ENCODE results near the gene SCAMP2. TPM values are rescaled to one million over a fixed set of nuclear protein-coding genes. Genes with fewer than 3 reads are reported as not detected.

SCAMP2 gene
- polyA plus RNA-seq, 1 donor from 2014 or later = 157 TPM

DNA sequence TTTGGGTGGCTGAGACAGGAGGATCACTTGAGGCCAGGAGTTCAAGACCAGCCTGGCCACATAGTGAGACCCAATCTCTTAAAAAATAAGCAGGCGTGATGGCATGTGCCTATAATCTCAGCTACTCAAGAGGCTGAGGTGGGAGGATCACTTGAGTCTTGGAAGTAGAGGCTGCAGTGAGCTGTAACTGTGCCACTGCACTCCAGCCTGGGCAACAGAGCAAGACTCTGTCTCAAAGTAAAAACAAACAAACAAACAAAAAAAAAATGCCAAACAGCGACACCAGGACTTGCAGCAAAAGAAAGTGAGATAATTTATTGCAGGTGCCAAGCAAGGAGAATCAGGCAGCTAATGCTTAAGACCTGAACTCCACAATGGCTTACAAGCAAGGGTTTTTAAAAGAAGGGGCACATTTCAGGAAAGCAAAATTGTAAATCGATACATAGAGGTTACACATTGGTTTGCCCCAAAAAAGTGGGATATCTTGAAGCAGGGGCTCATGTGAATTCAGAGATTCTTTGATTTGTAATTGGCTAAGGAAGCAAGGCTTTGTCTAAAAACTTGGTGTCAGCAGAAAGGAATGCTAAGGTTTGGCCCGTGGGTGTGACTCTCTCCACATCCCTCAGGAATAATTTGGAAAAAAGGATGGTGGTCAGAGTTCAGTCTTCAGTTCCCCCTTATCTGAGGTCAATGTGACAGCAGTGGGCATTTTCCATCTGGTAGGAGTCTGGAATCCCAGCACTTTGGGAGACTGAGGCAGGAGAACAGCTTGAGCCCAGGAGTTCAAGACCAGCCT, 11.5 kb upstream of the SCAMP2 start:
- Mint-ChIP-seq H3K4me1 (peaks cover 7 to 13% (median 13%) of the 10 kb centered on the region in 3 donors), H3K4me3 (peak overlapping the region in 2 of 4 donors; percentile 28 to 70), H3K27ac (peak overlapping the region in 1 of 3 donors; percentile 50), H3K9me3 (no peaks in the 10 kb centered on the region), H3K27me3 (no peaks in the 10 kb centered on the region), H3K36me3 (peaks cover 2% of the 10 kb centered on the region)

DNA sequence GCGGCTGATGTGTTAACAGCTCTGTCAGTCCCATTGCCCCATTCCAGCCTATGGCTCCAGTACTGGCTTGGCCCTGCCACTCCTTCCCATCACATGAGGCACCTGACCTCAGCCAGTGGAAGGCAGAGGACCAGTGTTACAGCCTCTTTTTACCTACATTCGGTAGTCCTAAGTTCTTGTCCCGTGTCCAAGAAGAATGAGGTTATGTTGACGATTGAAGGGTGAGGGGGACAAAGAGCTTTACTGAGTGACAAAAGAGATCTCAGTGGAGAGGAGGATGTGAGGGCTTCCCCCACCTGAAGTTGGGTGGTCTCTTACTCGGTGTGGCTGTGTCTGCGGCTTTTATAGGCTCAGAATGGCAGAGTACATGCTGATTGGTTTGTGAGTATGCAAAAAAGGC, 9.4 kb upstream of the SCAMP2 start:
- Mint-ChIP-seq H3K4me3 (no peak overlapping the region), H3K27me3 (no peaks in the 10 kb centered on the region), H3K9me3 (no peaks in the 10 kb centered on the region), H3K27ac (no peak overlapping the region), H3K36me3 (peaks cover 2% of the 10 kb centered on the region), H3K4me1 (peaks cover 5 to 10% (median 9%) of the 10 kb centered on the region in 3 donors)

DNA sequence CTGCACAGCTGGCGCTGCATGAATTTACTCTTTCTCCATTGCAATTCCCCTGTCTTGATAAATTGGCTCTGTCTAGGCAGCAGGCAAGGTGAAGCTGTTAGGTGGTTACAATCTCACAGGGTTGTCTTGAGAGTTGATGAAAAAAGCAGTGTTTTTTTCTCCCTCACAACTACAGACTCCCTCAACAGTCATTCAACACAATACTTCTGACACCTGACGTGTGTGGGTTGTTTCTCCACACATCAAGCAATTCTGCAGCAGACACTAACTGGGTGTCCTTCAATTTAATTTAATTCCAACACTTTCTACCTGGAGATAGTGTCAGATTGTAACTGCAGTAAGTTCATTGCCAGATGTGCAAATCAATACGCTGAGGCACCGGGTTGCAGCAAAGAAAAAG, 5.1 kb upstream of the SCAMP2 start:
- H3K27ac Mint-ChIP-seq = peak overlapping the region in 1 of 3 donors; percentile 35
- H3K4me3 Mint-ChIP-seq = peak overlapping the region in 1 of 4 donors; percentile 57
- no peaks in the 10 kb centered on the region for H3K27me3 Mint-ChIP-seq

DNA sequence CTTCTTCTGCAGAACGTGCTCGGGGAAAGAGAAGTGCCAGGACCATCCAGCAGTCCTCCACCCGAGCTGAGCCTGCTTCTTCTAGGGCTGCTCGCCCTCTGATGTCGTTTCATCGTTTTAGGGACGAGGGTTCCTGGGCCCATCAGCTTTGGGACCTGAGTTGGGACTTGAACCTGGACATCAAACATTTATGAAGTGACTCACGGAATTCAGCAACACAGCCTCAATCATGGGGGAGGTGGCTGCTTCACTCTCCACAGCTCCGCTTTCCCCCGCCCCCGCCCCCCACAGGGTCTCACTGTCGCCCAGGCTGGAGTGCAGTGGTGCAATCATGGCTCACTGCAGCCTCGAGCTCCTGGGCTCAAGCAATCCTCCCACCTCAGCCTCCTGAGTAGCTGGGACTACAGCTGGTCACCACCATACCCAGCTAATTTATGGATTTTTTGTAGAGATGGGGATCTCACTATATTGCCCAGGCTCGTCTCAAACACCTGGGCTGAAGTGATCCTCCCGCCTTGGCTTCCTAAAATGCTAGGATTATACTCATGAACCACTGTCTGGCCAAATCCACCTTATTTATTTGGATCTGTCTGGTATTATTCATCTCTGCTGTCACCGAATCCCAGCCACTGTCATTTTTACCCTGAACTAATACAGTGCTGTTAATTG, 725 bp upstream of the SCAMP2 start:
- Mint-ChIP-seq H3K36me3 (no peaks in the 10 kb centered on the region), H3K27me3 (no peaks in the 10 kb centered on the region), H3K9me3 (no peaks in the 10 kb centered on the region), H3K4me1 (peaks cover 26 to 27% (median 27%) of the 10 kb centered on the region in 3 donors), H3K27ac (peak overlapping the region in 2 of 3 donors; percentile 75 to 85), H3K4me3 (peak overlapping the region; percentile 89 to 98 (median 96))

More for the DNA sequence above, 5.1 kb upstream of the SCAMP2 start:
- Mint-ChIP-seq H3K9me3 (no peaks in the 10 kb centered on the region), H3K36me3 (peaks cover under 1% of the 10 kb centered on the region), H3K4me1 (peaks cover 0 to 2% (median 2%) of the 10 kb centered on the region in 3 donors)

DNA sequence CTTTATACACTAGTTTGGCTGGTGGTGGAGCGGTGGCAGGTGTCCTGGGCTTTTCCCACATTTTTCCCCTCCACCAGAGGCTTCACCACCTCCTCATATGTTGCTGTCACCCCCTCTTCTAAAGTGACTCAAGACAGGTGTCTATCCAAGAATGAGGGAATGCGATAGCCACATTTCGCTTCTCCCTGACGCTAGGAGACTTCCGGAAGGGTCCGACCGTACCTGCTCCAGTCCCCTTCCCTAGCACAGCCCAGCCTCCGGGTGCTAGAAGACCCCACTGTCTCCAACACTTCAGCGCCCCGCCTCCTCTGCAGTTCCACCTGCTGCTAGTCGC, 496 bp downstream of the SCAMP2 start:
- Mint-ChIP-seq H3K9me3 (peaks cover 0 to 2% (median 0%) of the 10 kb centered on the region in 3 donors), H3K4me3 (peak overlapping the region; percentile 89 to 98 (median 96)), H3K27me3 (no peaks in the 10 kb centered on the region), H3K36me3 (peaks cover 4% of the 10 kb centered on the region), H3K4me1 (peaks cover 31 to 37% (median 36%) of the 10 kb centered on the region in 3 donors), H3K27ac (peak overlapping the region; percentile 75 to 97 (median 95))

DNA sequence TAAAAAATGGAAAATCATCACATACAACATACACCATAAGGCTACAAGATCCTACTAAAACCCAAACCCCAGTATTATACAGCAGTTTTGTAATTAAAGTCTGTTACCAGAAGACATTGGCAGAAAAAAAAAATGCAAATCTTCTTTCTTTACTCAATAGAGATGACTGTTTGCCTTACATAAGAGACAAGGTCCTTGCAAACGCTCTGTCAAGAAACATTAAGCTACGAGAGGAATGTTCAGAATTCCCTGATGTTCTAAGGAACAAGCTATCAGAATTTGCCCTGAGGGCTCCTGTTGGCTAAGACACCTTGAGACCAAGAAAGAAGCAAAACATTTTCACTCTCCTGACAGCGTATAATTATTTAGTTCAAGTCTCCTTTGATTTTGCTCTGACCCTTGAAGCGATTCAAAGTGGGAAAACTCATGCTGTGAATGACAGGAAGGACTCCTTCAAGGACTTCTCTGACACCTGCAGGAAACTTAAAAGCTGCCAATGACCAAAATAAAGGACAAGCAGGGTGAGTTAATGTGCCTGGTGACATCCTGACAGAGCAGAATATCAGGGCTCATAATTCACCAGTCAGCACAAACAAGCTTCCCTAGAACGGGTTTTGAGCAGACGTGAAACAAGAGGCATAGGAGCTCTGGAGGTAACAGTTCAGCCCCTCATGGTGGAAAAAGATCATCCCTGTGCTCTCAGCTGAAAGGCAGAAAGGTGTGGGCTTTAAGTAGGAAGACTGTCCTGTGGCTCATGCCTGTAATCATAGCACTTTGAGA, 2.5 kb downstream of the SCAMP2 start:
- peak overlapping the region; percentile 83 to 92 (median 86) for H3K27ac Mint-ChIP-seq
- no peaks in the 10 kb centered on the region for H3K27me3 Mint-ChIP-seq
- H3K9me3 Mint-ChIP-seq = peaks cover 0 to 2% (median 0%) of the 10 kb centered on the region in 3 donors
- peaks cover 4% of the 10 kb centered on the region for H3K36me3 Mint-ChIP-seq
- peaks cover 37 to 53% (median 52%) of the 10 kb centered on the region in 3 donors for H3K4me1 Mint-ChIP-seq
- H3K4me3 Mint-ChIP-seq = peak overlapping the region; percentile 84 to 96 (median 90)

DNA sequence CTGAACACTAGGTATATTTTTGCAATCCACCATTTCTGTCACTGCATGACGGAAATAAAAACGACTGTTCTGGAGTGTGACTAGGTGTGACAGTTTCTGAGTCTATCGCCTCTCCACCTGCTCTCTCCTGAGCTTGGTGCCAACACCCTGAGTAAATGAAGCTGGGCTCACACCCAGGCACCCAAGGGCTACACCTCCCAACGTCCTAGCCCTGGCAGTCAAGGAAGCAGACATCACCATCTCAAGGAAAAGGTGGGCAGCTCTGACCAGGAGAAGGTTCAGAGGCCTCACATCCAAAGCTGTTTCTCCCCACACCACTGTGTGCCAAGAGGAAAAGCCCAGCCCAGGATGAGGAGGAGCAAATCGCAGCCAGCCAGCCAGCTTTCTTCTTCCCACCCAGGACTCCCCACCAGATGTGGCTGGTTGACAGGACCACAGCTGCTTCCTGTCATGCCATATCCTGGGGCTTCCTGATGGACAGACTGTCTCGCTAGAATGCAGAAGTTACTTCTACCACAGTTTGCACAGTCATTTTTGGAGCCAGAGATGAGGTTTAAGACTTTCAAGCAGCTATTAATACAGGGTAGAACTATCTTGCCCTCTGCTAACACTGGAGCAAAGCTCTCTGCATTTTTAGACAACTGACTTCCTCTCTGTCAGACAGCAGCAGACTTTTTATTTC, 3.3 kb downstream of the SCAMP2 start:
- Mint-ChIP-seq H3K27ac (peak overlapping the region; percentile 83 to 92 (median 86)), H3K9me3 (peaks cover 0 to 2% (median 0%) of the 10 kb centered on the region in 3 donors), H3K36me3 (peaks cover 4% of the 10 kb centered on the region), H3K4me1 (peaks cover 37 to 57% (median 56%) of the 10 kb centered on the region in 3 donors), H3K27me3 (no peaks in the 10 kb centered on the region), H3K4me3 (peak overlapping the region; percentile 84 to 96 (median 90))

DNA sequence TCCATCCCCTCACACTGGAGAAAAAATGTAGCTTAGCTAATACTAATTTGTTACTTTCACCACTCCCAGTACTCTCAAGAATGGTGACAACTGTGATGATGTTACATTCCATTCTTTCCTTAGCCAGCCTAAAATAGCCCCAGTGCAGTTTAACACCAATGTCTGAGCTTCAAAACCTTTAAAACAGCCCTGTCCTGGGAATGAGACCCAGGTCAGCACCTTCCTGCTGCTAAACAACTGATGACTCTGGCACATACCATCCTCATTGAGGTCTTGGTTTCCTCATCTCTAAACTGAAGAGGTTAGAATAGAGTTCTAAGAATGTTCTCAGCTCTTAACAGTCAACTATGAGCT, 3.8 kb downstream of the SCAMP2 start:
- Mint-ChIP-seq H3K4me3 (peak overlapping the region in 3 of 4 donors; percentile 86 to 96 (median 93)), H3K36me3 (peaks cover 4% of the 10 kb centered on the region), H3K4me1 (peaks cover 40 to 60% (median 58%) of the 10 kb centered on the region in 3 donors), H3K27me3 (no peaks in the 10 kb centered on the region), H3K9me3 (peaks cover 0 to 2% (median 0%) of the 10 kb centered on the region in 3 donors), H3K27ac (peak overlapping the region; percentile 83 to 92 (median 86))

DNA sequence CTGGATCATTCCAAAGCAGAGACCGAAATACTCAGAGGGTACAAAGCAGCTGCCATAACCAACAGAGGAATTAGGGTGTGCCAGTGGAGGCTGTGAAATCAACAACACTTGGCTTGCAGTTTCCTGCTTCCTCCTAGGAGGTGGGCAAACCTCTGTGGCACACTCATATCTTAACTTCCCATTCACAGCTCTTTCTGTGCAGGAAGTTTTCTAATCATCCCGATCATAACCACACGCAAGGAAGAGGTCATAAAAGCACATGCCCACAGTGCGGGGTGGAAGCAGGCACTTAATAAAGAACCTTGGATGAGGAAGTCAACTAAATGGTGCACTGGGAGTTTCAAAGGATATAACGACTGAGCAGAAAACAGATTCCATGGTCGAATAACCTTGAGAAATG, 5.1 kb downstream of the SCAMP2 start:
- Mint-ChIP-seq H3K4me3 (peak overlapping the region; percentile 10 to 92 (median 54)), H3K27ac (peak overlapping the region; percentile 18 to 70 (median 67)), H3K9me3 (peaks cover 0 to 2% (median 0%) of the 10 kb centered on the region in 3 donors), H3K4me1 (peaks cover 47 to 64% (median 63%) of the 10 kb centered on the region in 3 donors), H3K36me3 (peaks cover 5% of the 10 kb centered on the region), H3K27me3 (no peaks in the 10 kb centered on the region)

DNA sequence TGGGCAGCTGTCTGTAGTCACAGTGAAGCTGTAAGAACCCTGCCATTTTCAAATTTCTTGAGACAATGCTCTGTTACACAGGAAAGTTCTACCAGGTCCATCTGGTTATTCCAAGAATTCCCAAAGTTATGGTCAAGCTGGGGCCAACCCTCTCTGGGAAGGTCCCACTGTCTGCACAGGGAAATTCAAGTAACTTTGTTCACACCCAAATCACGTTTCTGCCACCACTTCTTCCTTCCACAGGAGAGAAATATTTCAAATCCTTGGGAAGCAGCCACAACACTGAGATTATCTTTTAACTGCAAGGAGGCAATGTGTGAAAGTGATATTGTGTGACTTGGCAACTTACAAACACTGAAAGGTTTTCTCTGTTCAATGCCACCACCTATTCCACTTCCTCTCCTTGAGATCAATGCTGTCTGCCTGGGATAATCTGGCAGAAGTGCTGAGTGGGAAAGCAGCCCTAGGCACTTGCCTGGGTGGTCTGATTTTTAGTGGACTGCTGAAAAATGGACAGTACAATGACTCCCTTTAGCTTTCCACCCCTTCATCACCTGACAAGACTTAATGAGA, 5.6 kb downstream of the SCAMP2 start:
- peak overlapping the region in 3 of 4 donors; percentile 31 to 84 (median 77) for H3K4me3 Mint-ChIP-seq
- peaks cover 5% of the 10 kb centered on the region for H3K36me3 Mint-ChIP-seq
- peaks cover 42 to 61% (median 60%) of the 10 kb centered on the region in 3 donors for H3K4me1 Mint-ChIP-seq
- H3K27ac Mint-ChIP-seq = peak overlapping the region; percentile 22 to 70 (median 67)
- H3K9me3 Mint-ChIP-seq = peaks cover 0 to 2% (median 0%) of the 10 kb centered on the region in 3 donors
- no peaks in the 10 kb centered on the region for H3K27me3 Mint-ChIP-seq

DNA sequence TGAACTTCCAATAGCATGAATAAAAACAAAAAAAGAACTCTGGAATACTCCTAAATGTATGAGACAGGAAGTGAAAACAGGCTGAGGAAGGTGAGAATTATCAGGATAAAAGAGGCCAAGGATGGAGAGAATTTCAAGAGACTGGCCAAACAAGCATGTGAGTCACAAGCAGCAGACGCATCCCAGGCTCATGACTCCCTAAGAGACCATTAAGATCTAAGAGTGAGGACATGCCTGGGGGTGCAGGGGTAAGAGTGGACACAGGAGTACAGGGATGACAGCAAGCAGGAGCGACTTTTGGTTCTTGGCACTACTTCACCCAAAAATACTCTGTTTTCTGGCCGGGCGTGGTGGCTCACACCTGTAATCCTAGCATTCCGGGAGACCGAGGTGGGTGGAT, 7.1 kb downstream of the SCAMP2 start:
- Mint-ChIP-seq H3K27ac (peak overlapping the region in 1 of 3 donors; percentile 25), H3K36me3 (peaks cover 5% of the 10 kb centered on the region), H3K4me1 (peaks cover 40 to 61% (median 60%) of the 10 kb centered on the region in 3 donors), H3K27me3 (no peaks in the 10 kb centered on the region), H3K9me3 (peaks cover 0 to 2% (median 0%) of the 10 kb centered on the region in 3 donors), H3K4me3 (peak overlapping the region in 3 of 4 donors; percentile 15 to 90 (median 51))

DNA sequence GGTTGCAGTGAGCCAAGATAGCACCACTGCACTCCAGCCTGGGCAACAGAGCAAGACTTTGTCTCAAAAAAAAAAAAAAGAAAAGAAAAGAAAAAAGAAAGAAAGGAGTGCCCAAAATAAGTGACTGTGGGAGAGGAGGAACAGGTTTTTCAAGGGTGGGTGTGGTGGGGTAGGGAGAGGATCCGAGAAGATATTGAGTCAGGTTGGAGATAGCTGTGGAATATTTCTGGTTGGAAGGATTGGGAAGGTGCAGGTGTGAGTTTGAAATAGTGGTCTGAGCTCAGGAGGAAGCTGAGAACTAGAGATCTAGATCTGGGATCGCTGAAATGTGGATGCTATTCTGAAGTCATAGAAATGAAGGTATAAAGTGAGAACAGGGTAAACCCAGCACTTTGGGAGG, 7.8 kb downstream of the SCAMP2 start:
- Mint-ChIP-seq H3K4me1 (peaks cover 33 to 55% (median 52%) of the 10 kb centered on the region in 3 donors), H3K4me3 (peak overlapping the region in 3 of 4 donors; percentile 19 to 58 (median 53)), H3K27me3 (no peaks in the 10 kb centered on the region), H3K36me3 (peaks cover 5% of the 10 kb centered on the region), H3K27ac (peak overlapping the region in 1 of 3 donors; percentile 33), H3K9me3 (peaks cover 0 to 2% (median 0%) of the 10 kb centered on the region in 3 donors)

DNA sequence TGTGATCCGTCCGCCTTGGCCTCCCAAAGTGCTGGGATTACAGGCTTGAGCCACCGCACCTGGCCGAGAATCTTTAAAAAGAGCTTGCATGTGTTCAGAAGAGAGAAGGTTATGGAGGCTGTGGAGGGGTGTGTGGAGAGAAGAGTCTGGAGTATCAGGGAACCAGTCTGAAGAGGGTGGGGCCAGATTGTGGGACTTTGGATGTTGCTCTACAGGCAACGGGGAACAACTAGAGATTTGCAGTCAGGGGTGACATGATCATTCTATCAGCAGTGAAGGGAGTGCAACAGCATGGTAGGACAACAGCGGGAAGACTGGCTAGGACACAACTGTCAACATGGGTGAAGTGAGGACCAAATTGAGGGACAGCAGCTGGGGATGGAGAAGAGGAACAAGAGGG, 8.9 kb downstream of the SCAMP2 start:
- Mint-ChIP-seq H3K9me3 (peaks cover 0 to 2% (median 0%) of the 10 kb centered on the region in 3 donors), H3K36me3 (peaks cover 5% of the 10 kb centered on the region), H3K27ac (no peak overlapping the region), H3K4me1 (peaks cover 25 to 52% (median 47%) of the 10 kb centered on the region in 3 donors), H3K27me3 (no peaks in the 10 kb centered on the region), H3K4me3 (no peak overlapping the region)

Data from IgD-negative memory B cell (primary cell).